Sigmoid colon (tissue), 7 donors: ENCODE measurements around the gene SLIT1. TPM values are rescaled to one million over a fixed set of nuclear protein-coding genes. Genes with fewer than 3 reads are reported as not detected.

Source experiments
- DNase-seq: peaks from one replicate; pipeline ENCODE4 v3.0.0-alpha.2; 2019
- H3K27ac ChIP-seq, 4 donors: fragments of 200-600 bp; sonication (generic); one replicate each; pipeline ENCODE4 v1.5.1; 2016 to 2019; ENCODE audit warnings: mild to moderate bottlenecking in 1 of 4
- H3K27me3 ChIP-seq, 3 donors: fragments of 200-600 bp; sonication (generic); one replicate each; pipeline ENCODE4 v1.5.1; 2019; ENCODE audit warnings: mild to moderate bottlenecking in 1 of 3
- H3K36me3 ChIP-seq, 4 donors: fragments of 200-600 bp; sonication (generic); one replicate each; pipeline ENCODE4 v1.5.1; 2016 to 2019
- H3K4me1 ChIP-seq, 4 donors: fragments of 200-600 bp; sonication (generic); one replicate each; pipeline ENCODE4 v1.5.1; 2017 to 2019
- H3K4me3 ChIP-seq, 4 donors: fragments of 200-600 bp; sonication (generic); one replicate each; pipeline ENCODE4 v1.5.1; 2017 to 2019; ENCODE audit warnings: mild to moderate bottlenecking in 2 of 4, moderate library complexity in 1 of 4
- H3K9me3 ChIP-seq, 4 donors: fragments of 200-600 bp in 3 of 4; sonication (generic) in 3 of 4; one replicate each; pipeline versions ENCODE4 v1.5.1 to v1.6.1; 2013 to 2019
- EP300 ChIP-seq, 4 donors: sonication (generic); formaldehyde crosslinking; IDR thresholded peaks; one replicate each; pipeline ENCODE4 v1.6.1; 2017; ENCODE audit warnings: antibody characterized with exemption in 4 of 4
- POLR2A ChIP-seq, 2 donors: fragments of 450-650 bp; IDR thresholded peaks; one replicate each; pipeline ENCODE4 v1.6.1; 2016; ENCODE audit warnings: antibody characterized with exemption in 2 of 2, mild to moderate bottlenecking in 2 of 2, moderate library complexity in 2 of 2
- POLR2AphosphoS5 ChIP-seq, 4 donors: sonication (generic); formaldehyde crosslinking; IDR thresholded peaks; one replicate each; pipeline ENCODE4 v1.6.1; 2017; ENCODE audit warnings: antibody characterized with exemption in 4 of 4
- WGBS, 2 donors: extraction: QIAGEN DNeasy Blood & Tissue Kit; methylation state at CpG; one replicate each; pipeline ENCODE4 v1.1.7; 2013; 5-methylcytosine and 5-hydroxymethylcytosine counted together
- intact Hi-C: fragments of 100-400 bp; cut with DNase I; formaldehyde crosslinking; loops from one replicate; pipeline ENCODE4 v1.15.1; 2023
- polyA plus RNA-seq, 3 donors: library from polyadenylated mRNA; stranded (reverse); fragments of 200-250 nt; gene quantifications; one replicate each; pipeline ENCODE4 v1.2.3, GENCODE V29; 2013
- total RNA-seq, 4 donors: library from RNA; depleted of rRNA; stranded (reverse); fragments of >200 nt; gene quantifications; one replicate each; pipeline ENCODE4 v1.1.0, GENCODE V29; 2016
- TF ChIP-seq, protein P1 (sequence below), 4 experiments: fragments of 450-650 bp in 3 of 4; fragments of 200-600 bp in 1 of 4; IDR thresholded peaks; one replicate each; pipeline ENCODE4 v1.5.1; 2016 to 2019; ENCODE audit warnings: antibody characterized with exemption in 4 of 4, mild to moderate bottlenecking in 3 of 4, moderate library complexity in 2 of 4
- donor health status: healthy with polysubstance abuse.
- donor health status: Bipolar disorder and iron deficiency.
- donor health status: healthy.

SLIT1 gene
- total and polyA plus RNA-seq, 7 donors = under 0.01 to 1.4 (median 0.58) TPM; not detected in 1

- DNase-seq = no peak
- H3K36me3 ChIP-seq = no peaks in the 10 kb centered on the region
- TF ChIP-seq, protein P1, sequence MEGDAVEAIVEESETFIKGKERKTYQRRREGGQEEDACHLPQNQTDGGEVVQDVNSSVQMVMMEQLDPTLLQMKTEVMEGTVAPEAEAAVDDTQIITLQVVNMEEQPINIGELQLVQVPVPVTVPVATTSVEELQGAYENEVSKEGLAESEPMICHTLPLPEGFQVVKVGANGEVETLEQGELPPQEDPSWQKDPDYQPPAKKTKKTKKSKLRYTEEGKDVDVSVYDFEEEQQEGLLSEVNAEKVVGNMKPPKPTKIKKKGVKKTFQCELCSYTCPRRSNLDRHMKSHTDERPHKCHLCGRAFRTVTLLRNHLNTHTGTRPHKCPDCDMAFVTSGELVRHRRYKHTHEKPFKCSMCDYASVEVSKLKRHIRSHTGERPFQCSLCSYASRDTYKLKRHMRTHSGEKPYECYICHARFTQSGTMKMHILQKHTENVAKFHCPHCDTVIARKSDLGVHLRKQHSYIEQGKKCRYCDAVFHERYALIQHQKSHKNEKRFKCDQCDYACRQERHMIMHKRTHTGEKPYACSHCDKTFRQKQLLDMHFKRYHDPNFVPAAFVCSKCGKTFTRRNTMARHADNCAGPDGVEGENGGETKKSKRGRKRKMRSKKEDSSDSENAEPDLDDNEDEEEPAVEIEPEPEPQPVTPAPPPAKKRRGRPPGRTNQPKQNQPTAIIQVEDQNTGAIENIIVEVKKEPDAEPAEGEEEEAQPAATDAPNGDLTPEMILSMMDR (IDR thresholded peaks at IDR 0.05) = no peak
- TF ChIP-seq POLR2AphosphoS5 (IDR thresholded peaks at IDR 0.05) = no peak
- TF ChIP-seq EP300 (IDR thresholded peaks at IDR 0.05) = no peak
- H3K4me3 ChIP-seq = no peak overlapping the region
- intact Hi-C loops = no loop called here
- H3K27ac ChIP-seq = no peak overlapping the region
- WGBS, 2 donors = 56 to 74% methylated on average over 7 of the region's 7 CpGs
- H3K9me3 ChIP-seq = no peaks in the 10 kb centered on the region
- no peaks in the 10 kb centered on the region for H3K4me1 ChIP-seq
- peaks cover 0 to 31% (median 0%) of the 10 kb centered on the region in 3 donors for H3K27me3 ChIP-seq
Measured at GRCh38 chr10:97075421-97075820, 110.3 kb downstream of the SLIT1 start.

DNA sequence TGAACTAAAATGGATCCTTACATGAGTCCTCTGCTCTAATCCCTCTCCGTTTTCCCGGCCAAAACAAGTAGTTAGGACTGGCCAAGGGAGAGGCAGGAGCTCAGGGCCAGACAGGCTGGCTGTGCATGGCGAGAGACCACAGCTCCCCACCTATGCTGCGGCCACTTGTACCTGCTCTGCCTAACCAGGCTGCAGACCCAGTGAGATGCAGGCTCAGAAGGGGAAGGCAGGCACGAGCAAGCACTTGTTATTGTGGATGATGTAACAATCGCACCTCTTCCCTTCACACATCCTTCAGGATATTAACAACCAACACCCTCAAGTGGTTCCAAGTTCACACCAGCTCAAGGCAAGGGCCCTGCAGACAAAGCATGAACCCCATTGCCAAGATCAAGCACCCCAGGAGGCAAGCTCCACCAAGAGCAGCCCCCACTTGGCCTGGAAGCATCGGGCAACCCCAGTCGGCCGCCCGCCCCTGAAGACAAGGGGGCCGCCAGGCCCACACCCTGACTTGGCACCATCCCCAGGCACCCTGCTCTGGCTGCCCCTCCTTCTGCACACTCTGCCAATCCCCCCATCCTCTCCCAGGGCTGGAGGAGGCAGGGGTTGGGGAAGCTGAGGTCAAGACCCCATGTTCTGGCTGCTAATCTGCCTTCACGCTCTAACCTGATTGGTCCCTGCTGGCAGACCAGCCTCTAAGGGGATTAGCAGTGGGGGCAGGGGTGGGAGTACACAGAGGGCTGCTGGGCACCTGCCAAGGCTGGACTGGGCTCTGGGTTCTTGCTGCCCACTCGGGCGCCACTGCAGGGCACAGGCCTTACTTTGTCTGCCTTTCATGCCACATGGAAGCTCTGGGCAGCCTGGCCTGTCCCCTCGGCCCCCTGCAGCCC, 111.3 kb downstream of the SLIT1 start:
- TF ChIP-seq, protein P1 (IDR thresholded peaks at IDR 0.05) = no peak
- TF ChIP-seq POLR2AphosphoS5 (IDR thresholded peaks at IDR 0.05) = no peak
- DNase-seq = no peak
- no peak overlapping the region for H3K27ac ChIP-seq
- 58 to 74% methylated on average over 15 of the region's 15 CpGs for WGBS, 2 donors
- no peak overlapping the region for H3K4me3 ChIP-seq
- H3K36me3 ChIP-seq = no peaks in the 10 kb centered on the region
- peaks cover 0 to 31% (median 0%) of the 10 kb centered on the region in 3 donors for H3K27me3 ChIP-seq
- intact Hi-C loops = no loop called here
- no peaks in the 10 kb centered on the region for H3K4me1 ChIP-seq
- no peaks in the 10 kb centered on the region for H3K9me3 ChIP-seq

DNA sequence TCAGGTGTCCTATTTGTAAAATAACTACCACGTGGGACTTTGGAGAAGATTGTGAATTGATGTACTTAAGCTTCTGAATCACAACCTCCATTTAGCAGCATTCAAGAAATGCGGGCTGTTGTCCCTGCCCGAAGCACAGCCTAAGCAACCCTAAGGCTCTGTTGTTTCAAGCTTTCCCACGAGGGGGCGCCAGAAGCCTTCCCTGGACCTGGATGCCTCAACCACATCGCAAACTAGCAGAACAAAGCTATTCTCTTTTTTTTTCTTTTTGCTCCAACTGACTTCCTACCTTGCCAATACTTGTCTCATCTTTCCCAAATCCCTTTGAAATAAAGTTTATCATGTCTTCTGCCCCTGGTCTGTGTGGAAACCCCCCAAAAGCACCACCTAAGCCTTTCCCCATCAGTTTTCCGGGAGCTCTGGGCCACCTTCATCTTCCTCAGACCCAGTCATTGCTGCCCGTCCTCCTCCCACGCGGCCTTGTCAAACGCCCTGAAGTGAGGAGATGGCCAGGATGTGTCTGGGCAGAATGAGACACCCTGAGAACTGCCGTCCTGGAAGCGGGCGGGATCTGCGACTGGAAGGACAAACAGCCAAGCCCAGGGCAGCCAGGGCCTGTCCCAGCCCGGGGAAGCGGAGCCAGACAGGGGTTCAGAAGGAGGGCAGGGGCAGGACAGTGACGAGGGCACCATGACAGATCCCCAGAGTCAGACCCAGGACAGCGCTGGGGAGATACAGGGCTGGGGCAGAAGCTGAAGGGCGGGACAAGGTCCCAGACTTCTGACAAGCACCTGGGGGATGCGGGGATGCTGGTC, 112.7 kb downstream of the SLIT1 start:
- H3K27me3 ChIP-seq = peaks cover 0 to 21% (median 0%) of the 10 kb centered on the region in 3 donors
- intact Hi-C loops = loop anchor here (2.0 kb wide), 1 partner anchor 138 kb away; no protein-coding TSS in a partner anchor
- DNase-seq = peak; percentile 85
- H3K4me3 ChIP-seq = no peak overlapping the region
- WGBS, 2 donors = 32 to 46% methylated on average over 21 of the region's 21 CpGs
- TF ChIP-seq, protein P1 (IDR thresholded peaks at IDR 0.05) = peak; percentile 46 to 93 (median 72)
- TF ChIP-seq POLR2AphosphoS5 (IDR thresholded peaks at IDR 0.05) = no peak
- H3K4me1 ChIP-seq = no peaks in the 10 kb centered on the region
- no peaks in the 10 kb centered on the region for H3K36me3 ChIP-seq
- H3K27ac ChIP-seq = no peak overlapping the region
- H3K9me3 ChIP-seq = no peaks in the 10 kb centered on the region

DNA sequence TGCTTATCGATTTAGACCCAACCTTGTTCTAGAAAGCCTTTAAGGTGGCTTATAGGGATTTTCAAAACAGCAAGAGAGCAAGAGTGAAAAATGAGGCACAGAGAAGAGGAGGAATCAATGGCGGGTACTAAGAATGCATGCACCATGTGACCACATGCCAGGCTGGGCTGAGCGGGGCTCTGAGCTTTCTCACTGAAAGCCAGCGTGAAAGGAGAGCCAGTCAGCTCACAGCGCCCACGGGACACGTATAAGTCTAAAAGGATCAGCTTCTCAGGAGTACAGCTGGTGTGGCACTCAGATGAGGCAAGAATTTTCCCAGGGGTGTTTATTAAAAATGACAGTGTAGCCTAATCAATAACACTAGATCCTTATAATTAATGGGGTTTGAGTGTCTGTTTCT, 114.3 kb downstream of the SLIT1 start:
- TF ChIP-seq POLR2A (IDR thresholded peaks at IDR 0.05) = no peak
- no peak for DNase-seq

More for the DNA sequence above, 114.3 kb downstream of the SLIT1 start:
- H3K4me1 ChIP-seq = no peaks in the 10 kb centered on the region
- no peaks in the 10 kb centered on the region for H3K9me3 ChIP-seq
- 82 to 83% methylated on average over 7 of the region's 7 CpGs for WGBS, 2 donors
- intact Hi-C loops = no loop called here
- no peaks in the 10 kb centered on the region for H3K36me3 ChIP-seq
- peaks cover 0 to 21% (median 0%) of the 10 kb centered on the region in 3 donors for H3K27me3 ChIP-seq
- no peak overlapping the region for H3K4me3 ChIP-seq
- no peak overlapping the region for H3K27ac ChIP-seq
